HG03066 (cell line): ENCODE results near the gene SCGB1C2.

Experiments used
- ATAC-seq: cut with Tn5 transposase; IDR thresholded peaks from one replicate; pipeline ENCODE4 v1.9.1; 2021; ENCODE audit warnings: low read depth; ENCODE audit not compliant: unreplicated experiment

Gene SCGB1C2

GRCh38 chr17:147796-148740, 10.7 kb downstream of the SCGB1C2 start:
- ATAC-seq = no peak

DNA sequence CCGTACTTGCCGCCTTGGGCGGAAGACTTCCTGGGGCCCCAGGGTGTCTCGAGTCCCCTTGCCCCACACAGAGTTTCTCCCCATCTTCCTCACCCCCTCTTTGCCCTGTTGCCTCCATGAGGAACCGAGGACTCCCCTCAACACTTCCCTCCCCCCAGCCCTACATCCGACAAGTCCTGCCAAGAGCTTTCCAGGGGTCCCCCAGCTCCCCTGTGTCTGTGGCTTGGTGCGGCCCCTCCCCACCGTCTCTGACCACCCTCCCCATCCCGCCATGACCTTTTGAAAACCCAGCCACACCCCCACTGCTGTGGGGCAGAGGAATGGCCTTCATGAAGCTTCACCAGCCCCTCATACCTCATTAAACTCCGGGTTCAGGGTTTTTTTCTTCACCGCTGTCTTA, 11.4 kb downstream of the SCGB1C2 start:
- ATAC-seq = no peak

- ATAC-seq = no peak
Observed at GRCh38 chr17:149231-149630, 11.9 kb downstream of the SCGB1C2 start.

DNA sequence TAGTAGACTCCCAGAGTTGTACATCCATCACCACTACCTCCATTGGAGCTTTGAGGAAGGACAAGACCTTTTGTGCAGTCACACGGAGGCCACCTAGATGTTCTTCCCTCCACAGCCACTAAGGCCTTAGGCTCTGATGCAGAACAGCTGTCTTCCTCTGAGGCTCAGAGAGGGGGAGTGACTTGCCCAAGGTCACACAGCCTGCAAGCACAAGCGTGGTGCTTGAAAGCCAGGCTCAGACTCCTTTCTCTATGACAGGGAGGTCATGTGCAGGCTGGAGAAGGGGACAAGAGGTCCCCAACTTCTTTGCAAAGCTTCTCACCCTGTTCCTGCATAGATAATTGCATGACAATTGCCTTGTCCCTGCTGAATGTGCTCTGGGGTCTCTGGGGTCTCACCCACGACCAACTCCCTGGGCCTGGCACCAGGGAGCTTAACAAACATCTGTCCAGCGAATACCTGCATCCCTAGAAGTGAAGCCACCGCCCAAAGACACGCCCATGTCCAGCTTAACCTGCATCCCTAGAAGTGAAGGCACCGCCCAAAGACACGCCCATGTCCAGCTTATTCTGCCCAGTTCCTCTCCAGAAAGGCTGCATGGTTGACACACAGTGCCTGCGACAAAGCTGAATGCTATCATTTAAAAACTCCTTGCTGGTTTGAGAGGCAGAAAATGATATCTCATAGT, 12.7 kb downstream of the SCGB1C2 start:
- ATAC-seq = no peak

DNA sequence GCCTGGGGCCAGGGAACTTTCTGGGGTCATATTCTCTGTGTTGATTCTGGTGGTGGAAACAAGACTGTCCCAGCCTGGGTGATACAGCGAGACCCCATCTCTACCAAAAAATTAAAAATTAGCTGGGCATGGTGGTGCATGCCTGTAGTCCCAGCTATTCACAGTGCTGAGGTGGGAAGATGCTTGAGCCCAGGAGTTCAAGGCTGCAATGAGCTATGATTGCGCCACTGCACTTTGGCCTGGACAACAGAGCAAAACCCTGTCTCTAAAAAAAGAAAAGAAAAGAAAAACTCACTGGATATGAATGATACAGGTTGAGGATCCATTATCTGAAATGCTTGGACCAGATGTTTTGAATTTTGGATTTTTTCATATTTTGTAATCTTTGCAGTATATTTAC, 13.6 kb downstream of the SCGB1C2 start:
- ATAC-seq = no peak

DNA sequence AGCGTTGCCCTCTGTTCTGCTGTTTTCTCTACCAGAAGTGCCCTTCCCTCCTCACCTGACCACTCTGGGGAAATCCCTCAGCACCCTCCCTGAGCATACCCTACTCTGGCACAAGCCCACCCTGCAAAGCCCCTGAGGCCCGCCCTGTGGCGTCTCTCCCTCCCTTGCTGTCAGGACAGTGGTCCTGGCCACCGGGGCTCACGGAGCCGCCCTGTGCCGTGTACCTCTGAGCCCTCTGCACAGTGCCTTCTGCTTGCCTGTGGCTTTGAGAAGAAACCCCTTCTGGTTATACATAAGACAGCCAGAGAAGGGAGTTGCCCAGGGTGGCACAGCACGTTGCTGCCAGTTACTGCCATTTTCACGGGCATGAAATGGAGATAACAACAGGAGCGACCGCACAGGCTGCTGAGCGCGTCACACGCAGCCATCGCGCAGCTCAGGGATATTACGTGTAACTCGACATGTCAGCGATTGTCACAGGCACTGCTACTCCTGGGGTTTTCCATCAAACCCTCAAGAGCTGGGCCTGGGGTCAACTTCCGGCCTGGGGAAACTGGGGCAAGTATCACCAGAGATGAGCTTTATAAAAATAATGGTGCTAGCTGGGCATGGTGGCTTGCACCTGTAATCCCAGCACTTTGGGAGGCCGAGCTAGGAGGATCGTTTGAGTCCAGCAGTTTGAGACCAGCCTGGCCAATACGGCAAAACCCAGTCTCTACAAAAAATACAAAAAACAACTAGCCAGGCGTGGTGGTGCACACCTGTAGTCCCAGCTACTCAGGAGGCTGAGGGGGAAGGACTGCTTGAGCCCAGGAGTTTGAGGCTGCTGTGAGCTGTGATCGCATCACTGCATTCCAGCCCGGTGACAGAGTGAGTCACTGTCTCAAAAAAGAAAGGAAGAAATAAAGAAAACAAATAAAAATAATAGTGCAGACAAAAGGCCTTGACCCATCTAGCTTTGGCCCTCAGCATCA, 14.8 kb downstream of the SCGB1C2 start:
- ATAC-seq = no peak

DNA sequence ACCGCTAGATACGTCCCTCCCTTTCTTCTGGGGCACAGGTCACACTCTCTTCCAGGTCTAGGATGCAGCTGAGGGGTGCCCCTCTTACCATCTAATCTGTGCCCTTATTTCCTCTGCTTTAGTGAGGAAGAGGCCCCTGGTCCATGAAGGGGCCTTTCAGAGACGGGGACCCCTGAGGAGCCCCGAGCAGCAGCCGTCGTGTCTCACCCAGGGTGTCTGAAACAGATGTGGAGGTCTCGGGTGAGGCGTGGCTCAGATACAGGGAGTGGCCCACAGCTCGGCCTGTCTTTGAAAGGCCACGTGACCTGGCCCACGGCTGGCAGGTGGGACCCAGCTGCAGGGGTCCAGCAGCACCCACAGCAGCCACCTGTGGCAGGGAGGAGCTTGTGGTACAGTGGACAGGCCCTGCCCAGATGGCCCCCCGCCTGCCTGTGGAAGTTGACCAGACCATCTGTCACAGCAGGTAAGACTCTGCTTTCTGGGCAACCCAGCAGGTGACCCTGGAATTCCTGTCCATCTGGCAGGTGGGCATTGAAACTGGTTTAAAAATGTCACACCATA, 15.6 kb downstream of the SCGB1C2 start:
- no peak for ATAC-seq

GRCh38 chr17:153851-154250, 16.5 kb downstream of the SCGB1C2 start:
- no peak for ATAC-seq

DNA sequence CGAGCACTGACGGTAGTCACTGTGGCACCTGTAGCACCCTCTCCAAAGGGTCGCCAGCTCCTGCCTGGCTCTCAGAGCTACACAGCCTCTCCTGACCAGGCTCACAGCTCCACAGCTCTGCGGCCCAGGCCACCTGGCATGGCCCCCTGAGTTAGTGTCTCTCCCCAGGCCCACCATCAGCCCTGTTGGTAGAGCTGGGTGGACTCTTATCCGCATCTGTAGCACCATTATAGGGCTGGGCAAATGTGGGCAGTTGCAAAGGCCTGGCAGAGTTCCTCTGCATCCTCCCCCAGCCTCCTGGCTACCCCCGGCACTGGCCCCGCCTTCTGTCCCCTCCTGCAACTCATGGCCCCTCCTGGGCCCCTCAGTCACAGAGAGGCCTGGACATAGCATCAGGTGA, 18.2 kb downstream of the SCGB1C2 start:
- no peak for ATAC-seq

GRCh38 chr17:156094-156621, 18.8 kb downstream of the SCGB1C2 start:
- no peak for ATAC-seq

- no peak for ATAC-seq
Observed at GRCh38 chr17:156946-157345, 19.6 kb downstream of the SCGB1C2 start.

- no peak for ATAC-seq
Observed at GRCh38 chr17:157901-158300, 20.5 kb downstream of the SCGB1C2 start.

GRCh38 chr17:158379-158778, 21.0 kb downstream of the SCGB1C2 start:
- no peak for ATAC-seq

- no peak for ATAC-seq
Observed at GRCh38 chr17:159609-160008, 22.2 kb downstream of the SCGB1C2 start.

GRCh38 chr17:160336-160735, 23.0 kb downstream of the SCGB1C2 start:
- ATAC-seq = no peak

DNA sequence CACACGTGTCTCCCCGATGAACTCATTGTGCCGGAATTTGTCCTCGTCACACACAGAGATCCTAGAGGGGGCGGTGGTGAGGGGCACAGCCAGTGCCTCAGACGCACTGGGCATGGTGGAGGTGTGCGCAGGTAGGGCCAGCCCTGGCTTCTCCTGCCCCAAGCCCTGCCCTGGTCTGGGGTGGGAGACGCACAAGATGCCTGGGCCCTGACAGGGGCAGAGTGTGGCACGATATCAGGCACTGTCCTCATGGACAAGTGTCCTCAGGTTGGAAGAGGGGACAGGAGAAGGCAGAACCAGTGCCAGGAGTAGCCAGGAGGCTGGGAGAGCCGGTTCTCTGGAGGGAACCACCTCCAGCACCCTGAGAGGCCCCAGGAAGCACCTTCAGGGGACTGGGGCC, 24.1 kb downstream of the SCGB1C2 start:
- ATAC-seq = no peak

- ATAC-seq = no peak
Observed at GRCh38 chr17:162689-163088, 25.3 kb downstream of the SCGB1C2 start.

DNA sequence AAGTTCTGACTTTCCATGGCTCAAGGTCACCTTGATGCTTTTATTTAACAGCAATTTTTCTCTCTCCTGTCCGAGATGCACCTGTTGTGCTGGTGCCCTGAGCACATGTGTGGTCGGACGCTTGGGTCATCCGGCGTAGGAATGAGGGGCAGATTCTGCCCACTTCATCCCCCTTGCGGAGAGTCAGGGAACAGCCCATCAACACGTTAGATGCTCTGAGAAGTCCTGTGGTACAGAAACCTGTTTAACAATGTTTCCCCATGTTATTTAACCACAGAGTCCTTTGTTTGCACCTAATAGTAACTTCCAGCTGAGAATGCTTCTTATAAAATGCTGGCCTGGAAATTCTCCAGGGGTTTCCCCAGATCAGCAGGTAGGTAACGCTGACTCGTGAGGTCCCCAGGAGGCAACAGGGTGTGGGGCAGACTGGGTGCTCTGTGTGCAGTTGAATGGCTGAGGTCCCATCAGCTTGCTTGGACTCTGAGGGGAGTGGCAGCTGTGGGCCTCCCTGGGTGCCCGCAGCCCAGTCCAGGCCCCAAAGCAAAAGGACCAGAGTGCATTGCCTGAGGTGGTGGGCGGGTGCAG, 26.2 kb downstream of the SCGB1C2 start:
- ATAC-seq = no peak

DNA sequence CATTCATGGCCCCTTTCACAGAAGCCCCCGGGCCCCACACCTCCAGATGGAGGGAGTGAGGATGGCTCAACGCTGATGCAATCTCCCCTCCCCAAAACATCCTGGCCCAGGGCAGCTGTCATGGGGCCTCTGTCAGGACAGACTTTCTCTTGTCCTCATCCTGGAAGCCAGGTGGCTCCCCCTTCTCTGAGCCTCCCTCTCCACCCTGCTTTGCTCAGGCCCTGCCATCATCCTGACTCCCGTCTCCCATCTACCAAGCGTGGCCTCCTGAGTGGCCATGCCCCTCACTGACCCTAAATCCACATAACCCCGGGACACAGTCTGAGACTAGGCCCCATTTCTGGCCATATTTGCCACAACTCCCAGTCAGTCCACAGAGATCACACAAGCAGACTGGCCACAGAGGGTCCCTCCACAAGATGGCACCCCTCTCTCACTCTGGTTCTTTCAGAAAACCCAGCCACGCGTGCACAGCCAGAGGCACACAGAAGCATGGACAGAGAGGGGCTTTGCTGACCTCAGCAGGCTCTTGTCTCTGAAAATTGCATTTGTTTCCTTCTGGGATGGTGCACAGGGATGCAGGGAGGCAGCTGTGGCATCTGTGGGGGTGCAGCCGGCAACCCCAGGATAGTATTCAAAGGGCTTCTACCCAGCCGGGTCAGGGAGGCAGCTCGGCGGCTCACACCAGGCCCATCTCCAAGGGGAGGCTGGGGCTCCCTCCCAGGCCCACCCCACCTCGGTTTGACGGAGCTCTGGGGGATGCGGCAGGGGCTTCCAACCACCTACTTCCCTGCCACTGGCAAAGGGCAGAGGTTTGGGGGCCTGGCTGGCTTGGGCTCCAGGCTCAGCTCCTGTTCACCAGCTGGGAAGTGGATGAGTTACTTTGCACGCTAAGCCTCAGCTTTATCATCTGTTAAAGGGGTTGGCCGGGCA, 27.2 kb downstream of the SCGB1C2 start:
- no peak for ATAC-seq
